ENCODE measurements around the gene FAM13A. TPM values are rescaled to one million over a fixed set of nuclear protein-coding genes. Genes with fewer than 3 reads are reported as not detected.

Gene FAM13A
- total and polyA plus RNA-seq, 2 of the 8 experiments (the other 6 are each of a cell fraction or from before 2014, with no cell fraction given): 7.1 to 16.5 TPM

- peak; percentile 91 for TF ChIP-seq CREB1 (IDR thresholded peaks at IDR 0.05)
- TF ChIP-seq ATF3 (IDR thresholded peaks at IDR 0.05; ENCODE audit: insufficient read depth, low read depth, low read length): no peak
- peak; percentile 76 for TF ChIP-seq ASH2L (IDR thresholded peaks at IDR 0.05; ENCODE audit: low read length)
- no peak for TF ChIP-seq TAF7 (optimal IDR thresholded peaks at IDR 0.05; ENCODE audit: borderline replicate concordance, low read depth, low read length)
- peak; percentile 72 for TF ChIP-seq KDM4A (IDR thresholded peaks at IDR 0.05; ENCODE audit: low read depth, low read length, severe bottlenecking)
These were observed 359.2 kb downstream of the FAM13A start, which contains the start of gene NAP1L5 (continued) for GRCh38 chr4:88697588-88698329.

All from H1 (cell line).